Measurements from ENCODE around the gene KRTAP10-5. TPM values are rescaled to one million over a fixed set of nuclear protein-coding genes. Genes with fewer than 3 reads are reported as not detected.
A peak's percentile ranks its signal among the peaks of the same experiment; 100 is the strongest.

The KRTAP10-5 gene
- total RNA-seq, 1 experiment from 2014 or later, result not detected

DNA sequence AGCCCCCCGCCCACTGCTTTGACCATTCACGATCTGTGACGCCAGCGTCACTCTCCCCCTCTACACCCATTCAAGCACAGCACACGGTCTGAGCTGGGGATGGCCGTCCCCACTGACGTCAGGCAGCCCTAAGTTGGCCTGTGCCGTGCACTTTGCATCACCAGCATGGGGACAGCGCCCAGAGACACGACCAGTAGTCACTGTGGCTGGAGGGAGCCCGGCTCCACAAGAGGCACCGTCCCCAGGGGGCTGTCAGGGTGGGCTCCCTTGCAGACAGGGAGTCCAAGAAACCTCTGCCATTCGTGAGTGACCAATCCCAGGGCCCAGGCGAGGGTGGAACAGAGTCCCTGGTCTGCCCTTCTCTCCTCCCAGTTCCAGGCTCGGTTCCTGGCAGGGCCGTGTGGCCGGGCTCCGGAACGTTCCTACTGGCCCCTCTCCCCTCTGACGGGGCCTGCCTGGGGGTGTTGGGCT, 33.8 kb upstream of the KRTAP10-5 start:
- Mint-ChIP-seq H3K27me3 (ENCODE audit: low read depth) (peaks cover 4% of the 10 kb centered on the region), H3K9me3 (peaks cover 33% of the 10 kb centered on the region), H3K36me3 (peaks cover 36% of the 10 kb centered on the region), H3K4me3 (no peak overlapping the region), H3K27ac (no peak overlapping the region), H3K4me1 (peaks cover 31% of the 10 kb centered on the region)
- ATAC-seq (no peak), DNase-seq (ENCODE audit: low spot score) (no peak)
- no peak for TF ChIP-seq NR1H2 (CRISPR knock-in tag; IDR thresholded peaks at IDR 0.05)
- no peak for TF ChIP-seq ZNF671 (CRISPR knock-in tag; IDR thresholded peaks at IDR 0.05)
- no peak for TF ChIP-seq EMX1 (CRISPR knock-in tag; IDR thresholded peaks at IDR 0.05)
- no peak for TF ChIP-seq ATF1 (CRISPR knock-in tag; IDR thresholded peaks at IDR 0.05)
- TF ChIP-seq, protein P1, sequence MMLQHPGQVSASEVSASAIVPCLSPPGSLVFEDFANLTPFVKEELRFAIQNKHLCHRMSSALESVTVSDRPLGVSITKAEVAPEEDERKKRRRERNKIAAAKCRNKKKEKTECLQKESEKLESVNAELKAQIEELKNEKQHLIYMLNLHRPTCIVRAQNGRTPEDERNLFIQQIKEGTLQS (CRISPR knock-in tag; conservative IDR thresholded peaks at IDR 0.05), result no peak
- TF ChIP-seq HMGA2 (CRISPR knock-in tag; IDR thresholded peaks at IDR 0.05), result no peak
- no peak for TF ChIP-seq ZBTB21 (CRISPR knock-in tag; IDR thresholded peaks at IDR 0.05; ENCODE audit: borderline replicate concordance)
- TF ChIP-seq CBFB (CRISPR knock-in tag; IDR thresholded peaks at IDR 0.05; ENCODE audit: low read depth), result no peak
- TF ChIP-seq, protein P2, sequence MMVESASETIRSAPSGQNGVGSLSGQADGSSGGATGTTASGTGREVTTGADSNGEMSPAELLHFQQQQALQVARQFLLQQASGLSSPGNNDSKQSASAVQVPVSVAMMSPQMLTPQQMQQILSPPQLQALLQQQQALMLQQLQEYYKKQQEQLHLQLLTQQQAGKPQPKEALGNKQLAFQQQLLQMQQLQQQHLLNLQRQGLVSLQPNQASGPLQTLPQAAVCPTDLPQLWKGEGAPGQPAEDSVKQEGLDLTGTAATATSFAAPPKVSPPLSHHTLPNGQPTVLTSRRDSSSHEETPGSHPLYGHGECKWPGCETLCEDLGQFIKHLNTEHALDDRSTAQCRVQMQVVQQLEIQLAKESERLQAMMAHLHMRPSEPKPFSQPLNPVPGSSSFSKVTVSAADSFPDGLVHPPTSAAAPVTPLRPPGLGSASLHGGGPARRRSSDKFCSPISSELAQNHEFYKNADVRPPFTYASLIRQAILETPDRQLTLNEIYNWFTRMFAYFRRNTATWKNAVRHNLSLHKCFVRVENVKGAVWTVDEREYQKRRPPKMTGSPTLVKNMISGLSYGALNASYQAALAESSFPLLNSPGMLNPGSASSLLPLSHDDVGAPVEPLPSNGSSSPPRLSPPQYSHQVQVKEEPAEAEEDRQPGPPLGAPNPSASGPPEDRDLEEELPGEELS (CRISPR knock-in tag; IDR thresholded peaks at IDR 0.05), result no peak
- no peak for TF ChIP-seq JUN (CRISPR knock-in tag; IDR thresholded peaks at IDR 0.05)
- no peak for TF ChIP-seq MXD4 (CRISPR knock-in tag; IDR thresholded peaks at IDR 0.05; ENCODE audit: borderline replicate concordance)
- TF ChIP-seq MYBL2 (CRISPR knock-in tag; IDR thresholded peaks at IDR 0.05), result no peak
- TF ChIP-seq ESRRA (CRISPR knock-in tag; IDR thresholded peaks at IDR 0.05; ENCODE audit: borderline replicate concordance), result no peak
- TF ChIP-seq IRF1 (CRISPR knock-in tag; IDR thresholded peaks at IDR 0.05), result no peak
- TF ChIP-seq IRF2 (CRISPR knock-in tag; IDR thresholded peaks at IDR 0.05; ENCODE audit: borderline replicate concordance, low read depth), result no peak
- TF ChIP-seq JAZF1 (CRISPR knock-in tag; IDR thresholded peaks at IDR 0.05), result no peak
- ChIA-PET POLR2A (no interaction called here), CTCF (no interaction called here)

DNA sequence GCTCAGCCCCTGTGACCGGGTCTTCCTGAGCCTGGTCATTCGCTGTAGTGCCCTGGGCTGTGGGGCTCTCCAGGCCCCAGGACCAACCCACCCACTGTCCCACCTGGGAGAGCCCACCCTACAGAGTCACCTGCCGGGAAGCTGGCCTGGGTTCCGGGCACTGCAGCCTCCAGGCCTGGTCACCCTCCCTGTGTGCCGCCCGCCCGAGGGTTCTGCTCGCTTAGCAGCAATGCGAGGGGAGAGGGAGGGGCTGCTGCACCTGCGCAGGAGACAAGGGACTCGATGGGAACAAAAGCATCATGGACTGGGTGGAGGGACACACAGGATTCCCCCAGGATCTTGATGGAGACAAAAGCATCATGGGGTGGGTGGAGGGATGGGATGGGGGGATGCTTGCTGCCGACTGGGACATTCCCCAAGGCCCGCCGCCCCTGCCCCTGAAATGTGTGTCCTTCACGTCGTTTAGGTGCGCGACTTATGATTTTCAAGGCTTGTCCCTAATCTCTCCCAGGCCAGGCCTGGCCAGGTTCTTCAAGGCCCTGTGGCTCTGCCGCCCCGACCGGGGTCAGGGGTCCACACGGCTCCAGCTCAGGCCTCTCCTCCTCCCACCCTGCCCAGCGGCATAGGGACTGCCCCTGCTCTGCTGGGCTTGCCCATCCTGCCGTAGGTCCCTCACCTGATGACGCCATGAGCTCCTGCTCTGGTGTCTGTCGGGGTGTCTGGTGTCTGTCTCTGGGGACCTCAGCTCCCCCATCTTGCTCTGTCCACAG, 33.2 kb upstream of the KRTAP10-5 start:
- H3K4me3 Mint-ChIP-seq, result no peak overlapping the region
- peaks cover 4% of the 10 kb centered on the region for H3K27me3 Mint-ChIP-seq (ENCODE audit: low read depth)
- ChIA-PET CTCF (no interaction called here), POLR2A (no interaction called here)
- H3K36me3 Mint-ChIP-seq, result peaks cover 34% of the 10 kb centered on the region
- DNase-seq (ENCODE audit: low spot score) (no peak), ATAC-seq (no peak)
- H3K27ac Mint-ChIP-seq, result 0 out of 2 replicates have a peak overlapping the region, but pooled peaks have one; percentile 72
- H3K4me1 Mint-ChIP-seq, result peaks cover 27% of the 10 kb centered on the region
- H3K9me3 Mint-ChIP-seq, result peaks cover 32% of the 10 kb centered on the region
- no peak for TF ChIP-seq ZNF138 (CRISPR knock-in tag; conservative IDR thresholded peaks at IDR 0.05)
- no peak for TF ChIP-seq NR3C1 (CRISPR knock-in tag; conservative IDR thresholded peaks at IDR 0.05; ENCODE audit: low read depth)
- TF ChIP-seq, protein P3, sequence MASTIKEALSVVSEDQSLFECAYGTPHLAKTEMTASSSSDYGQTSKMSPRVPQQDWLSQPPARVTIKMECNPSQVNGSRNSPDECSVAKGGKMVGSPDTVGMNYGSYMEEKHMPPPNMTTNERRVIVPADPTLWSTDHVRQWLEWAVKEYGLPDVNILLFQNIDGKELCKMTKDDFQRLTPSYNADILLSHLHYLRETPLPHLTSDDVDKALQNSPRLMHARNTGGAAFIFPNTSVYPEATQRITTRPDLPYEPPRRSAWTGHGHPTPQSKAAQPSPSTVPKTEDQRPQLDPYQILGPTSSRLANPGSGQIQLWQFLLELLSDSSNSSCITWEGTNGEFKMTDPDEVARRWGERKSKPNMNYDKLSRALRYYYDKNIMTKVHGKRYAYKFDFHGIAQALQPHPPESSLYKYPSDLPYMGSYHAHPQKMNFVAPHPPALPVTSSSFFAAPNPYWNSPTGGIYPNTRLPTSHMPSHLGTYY (CRISPR knock-in tag; IDR thresholded peaks at IDR 0.05), result no peak
- no peak for TF ChIP-seq FOXK1 (CRISPR knock-in tag; IDR thresholded peaks at IDR 0.05)
- TF ChIP-seq ZNF219 (CRISPR knock-in tag; IDR thresholded peaks at IDR 0.05; ENCODE audit: borderline replicate concordance), result no peak
- no peak for TF ChIP-seq ZNF317 (CRISPR knock-in tag; IDR thresholded peaks at IDR 0.05; ENCODE audit: borderline replicate concordance, low read depth)
- no peak for TF ChIP-seq GABPB1 (CRISPR knock-in tag; IDR thresholded peaks at IDR 0.05)
- no peak for TF ChIP-seq RORB (CRISPR knock-in tag; IDR thresholded peaks at IDR 0.05)
- TF ChIP-seq, protein P4, sequence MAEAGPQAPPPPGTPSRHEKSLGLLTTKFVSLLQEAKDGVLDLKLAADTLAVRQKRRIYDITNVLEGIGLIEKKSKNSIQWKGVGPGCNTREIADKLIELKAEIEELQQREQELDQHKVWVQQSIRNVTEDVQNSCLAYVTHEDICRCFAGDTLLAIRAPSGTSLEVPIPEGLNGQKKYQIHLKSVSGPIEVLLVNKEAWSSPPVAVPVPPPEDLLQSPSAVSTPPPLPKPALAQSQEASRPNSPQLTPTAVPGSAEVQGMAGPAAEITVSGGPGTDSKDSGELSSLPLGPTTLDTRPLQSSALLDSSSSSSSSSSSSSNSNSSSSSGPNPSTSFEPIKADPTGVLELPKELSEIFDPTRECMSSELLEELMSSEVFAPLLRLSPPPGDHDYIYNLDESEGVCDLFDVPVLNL (CRISPR knock-in tag; IDR thresholded peaks at IDR 0.05; ENCODE audit: borderline replicate concordance, low read depth), result no peak
- TF ChIP-seq, protein P5, sequence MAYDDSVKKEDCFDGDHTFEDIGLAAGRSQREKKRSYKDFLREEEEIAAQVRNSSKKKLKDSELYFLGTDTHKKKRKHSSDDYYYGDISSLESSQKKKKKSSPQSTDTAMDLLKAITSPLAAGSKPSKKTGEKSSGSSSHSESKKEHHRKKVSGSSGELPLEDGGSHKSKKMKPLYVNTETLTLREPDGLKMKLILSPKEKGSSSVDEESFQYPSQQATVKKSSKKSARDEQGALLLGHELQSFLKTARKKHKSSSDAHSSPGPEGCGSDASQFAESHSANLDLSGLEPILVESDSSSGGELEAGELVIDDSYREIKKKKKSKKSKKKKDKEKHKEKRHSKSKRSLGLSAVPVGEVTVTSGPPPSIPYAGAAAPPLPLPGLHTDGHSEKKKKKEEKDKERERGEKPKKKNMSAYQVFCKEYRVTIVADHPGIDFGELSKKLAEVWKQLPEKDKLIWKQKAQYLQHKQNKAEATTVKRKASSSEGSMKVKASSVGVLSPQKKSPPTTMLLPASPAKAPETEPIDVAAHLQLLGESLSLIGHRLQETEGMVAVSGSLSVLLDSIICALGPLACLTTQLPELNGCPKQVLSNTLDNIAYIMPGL (CRISPR knock-in tag; IDR thresholded peaks at IDR 0.05), result no peak
- TF ChIP-seq EMX1 (CRISPR knock-in tag; IDR thresholded peaks at IDR 0.05), result no peak
- no peak for TF ChIP-seq MAX (CRISPR knock-in tag; IDR thresholded peaks at IDR 0.05)
- TF ChIP-seq ZMAT4 (CRISPR knock-in tag; IDR thresholded peaks at IDR 0.05), result no peak
- TF ChIP-seq JAZF1 (CRISPR knock-in tag; IDR thresholded peaks at IDR 0.05), result no peak
